GM12865 (cell line): ENCODE results near the gene SOX21.

Experiments
- DNase-seq: peaks from one replicate; pipeline ENCODE4 v3.0.0; 2010; ENCODE audit warnings: low read depth
- H3K4me3 ChIP-seq: 2 replicates; pipeline ENCODE4 v1.5.1; 2011; ENCODE audit warnings: mild to moderate bottlenecking, low read depth, low read length, control low read depth
- TF ChIP-seq, protein P1 (sequence below): IDR thresholded peaks from 2 replicates; pipeline ENCODE4 v1.5.1; 2011; ENCODE audit warnings: low read length, control low read depth, low read depth, inconsistent platforms; ENCODE audit not compliant: insufficient read depth; ENCODE audit errors: missing control alignments

Gene SOX21

DNA sequence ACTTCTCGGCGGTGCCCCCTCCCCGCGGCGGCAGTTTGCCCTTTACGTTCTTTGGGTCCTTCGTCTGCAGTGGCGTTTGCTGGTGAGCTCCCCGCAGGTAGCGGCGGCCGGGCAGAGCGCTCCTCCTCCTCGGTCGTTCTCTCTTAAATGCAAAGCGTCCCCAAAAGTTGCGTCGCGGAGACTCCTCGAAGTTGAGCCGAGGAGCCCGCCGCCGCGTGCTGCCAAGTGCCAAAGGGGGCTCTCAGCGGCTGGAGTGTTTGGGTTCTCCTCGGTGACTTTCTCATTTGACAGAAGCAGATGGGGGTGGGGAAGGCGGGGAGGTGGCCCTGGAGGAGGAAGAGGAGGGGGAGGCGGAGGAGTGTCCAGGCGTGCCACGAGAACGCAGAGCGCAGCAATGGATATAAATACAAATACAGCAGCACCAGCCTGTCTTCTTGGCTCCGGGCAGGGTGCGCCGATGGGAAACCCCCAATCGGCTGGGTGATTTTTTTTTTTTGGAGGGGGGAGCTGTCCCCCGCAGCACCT is at the start of gene SOX21:
TSS of gene SOX21 (minus strand) at position 259 of the 525 bp plus-strand sequence. CDS start 496 bp downstream, outside the sequence.
- TF ChIP-seq, protein P1, sequence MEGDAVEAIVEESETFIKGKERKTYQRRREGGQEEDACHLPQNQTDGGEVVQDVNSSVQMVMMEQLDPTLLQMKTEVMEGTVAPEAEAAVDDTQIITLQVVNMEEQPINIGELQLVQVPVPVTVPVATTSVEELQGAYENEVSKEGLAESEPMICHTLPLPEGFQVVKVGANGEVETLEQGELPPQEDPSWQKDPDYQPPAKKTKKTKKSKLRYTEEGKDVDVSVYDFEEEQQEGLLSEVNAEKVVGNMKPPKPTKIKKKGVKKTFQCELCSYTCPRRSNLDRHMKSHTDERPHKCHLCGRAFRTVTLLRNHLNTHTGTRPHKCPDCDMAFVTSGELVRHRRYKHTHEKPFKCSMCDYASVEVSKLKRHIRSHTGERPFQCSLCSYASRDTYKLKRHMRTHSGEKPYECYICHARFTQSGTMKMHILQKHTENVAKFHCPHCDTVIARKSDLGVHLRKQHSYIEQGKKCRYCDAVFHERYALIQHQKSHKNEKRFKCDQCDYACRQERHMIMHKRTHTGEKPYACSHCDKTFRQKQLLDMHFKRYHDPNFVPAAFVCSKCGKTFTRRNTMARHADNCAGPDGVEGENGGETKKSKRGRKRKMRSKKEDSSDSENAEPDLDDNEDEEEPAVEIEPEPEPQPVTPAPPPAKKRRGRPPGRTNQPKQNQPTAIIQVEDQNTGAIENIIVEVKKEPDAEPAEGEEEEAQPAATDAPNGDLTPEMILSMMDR = no peak
- DNase-seq = no peak
- H3K4me3 ChIP-seq = no peak within 1 kb of the TSS

DNA sequence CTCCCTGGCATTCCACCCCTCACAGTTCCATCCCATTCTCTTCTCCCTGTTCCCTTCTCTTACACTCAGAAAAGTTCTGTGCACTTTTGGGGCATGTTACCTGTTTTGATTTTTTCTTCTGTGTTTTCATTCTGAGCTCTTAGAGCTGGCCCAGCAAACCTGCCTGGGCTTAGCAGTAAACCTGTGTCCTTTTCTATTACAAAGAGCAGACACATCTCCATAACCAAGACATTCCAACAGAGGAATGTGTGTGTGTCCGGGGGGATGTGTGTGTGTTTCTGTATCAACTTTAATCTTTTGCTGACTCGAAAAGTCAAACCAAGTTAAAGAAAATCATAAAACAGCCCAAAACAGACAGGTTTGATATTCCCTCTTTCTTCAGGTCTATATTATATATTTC is 49.1 kb upstream of the SOX21 start:
- no peak for DNase-seq
- TF ChIP-seq, protein P1 = no peak
- no peak overlapping the region for H3K4me3 ChIP-seq

DNA sequence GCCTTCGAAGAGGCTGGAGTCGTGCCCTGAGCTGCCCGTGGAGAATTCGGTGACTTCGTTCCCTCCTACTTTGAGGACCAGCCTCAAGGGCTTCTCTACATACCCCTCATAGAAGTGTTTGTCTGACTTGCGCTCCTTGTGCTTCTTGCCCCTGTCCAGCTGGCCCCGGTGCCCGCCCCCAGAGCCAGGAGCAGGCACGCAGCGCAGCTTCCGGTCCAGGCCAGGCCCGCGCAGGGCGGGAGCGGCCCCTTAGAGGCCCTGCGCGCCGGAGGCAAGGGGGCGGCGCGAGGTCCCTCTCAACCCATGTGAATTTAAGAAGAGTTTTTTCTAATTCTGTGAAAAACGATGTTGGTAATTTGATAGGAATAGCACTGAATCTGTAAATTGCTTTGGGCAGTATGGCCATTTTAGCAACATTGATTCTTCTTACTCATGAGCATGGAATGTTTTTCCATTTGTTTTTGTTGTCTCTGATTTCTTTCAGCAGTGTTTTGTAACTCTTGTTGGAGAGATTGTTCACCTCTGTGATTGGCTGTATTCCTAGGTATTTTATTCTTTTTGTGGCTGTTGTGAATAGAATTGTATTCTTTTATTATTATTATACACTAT is 46.9 kb upstream of the SOX21 start:
- no peak overlapping the region for H3K4me3 ChIP-seq
- no peak for DNase-seq
- TF ChIP-seq, protein P1 = no peak

DNA sequence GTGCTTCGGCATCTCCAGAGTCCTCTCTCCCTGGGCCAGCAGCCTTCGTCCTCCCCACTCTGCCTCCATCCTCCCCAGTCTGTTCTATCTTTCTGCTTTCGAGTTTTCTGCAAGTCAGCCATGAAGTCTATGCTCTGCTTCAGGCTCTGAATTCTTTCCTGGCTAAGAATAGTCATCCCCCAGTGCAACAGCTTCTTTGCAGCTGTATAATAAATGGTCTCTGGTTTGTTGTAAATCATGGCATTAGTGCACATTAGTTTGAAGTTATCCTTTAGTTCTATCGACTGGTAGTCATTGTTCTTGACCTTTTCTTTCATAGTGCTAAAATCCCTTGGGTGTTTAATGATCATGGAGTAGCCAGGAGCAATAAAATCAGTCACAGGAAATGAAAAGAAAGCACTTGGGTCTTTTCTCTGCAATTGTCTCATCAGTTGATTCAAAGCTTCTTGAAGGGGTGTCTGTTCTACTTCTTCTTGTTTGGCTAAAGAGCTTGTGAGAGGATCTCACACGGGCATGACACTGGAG is 46.2 kb upstream of the SOX21 start:
- DNase-seq = no peak
- TF ChIP-seq, protein P1 = no peak
- H3K4me3 ChIP-seq = no peak overlapping the region

DNA sequence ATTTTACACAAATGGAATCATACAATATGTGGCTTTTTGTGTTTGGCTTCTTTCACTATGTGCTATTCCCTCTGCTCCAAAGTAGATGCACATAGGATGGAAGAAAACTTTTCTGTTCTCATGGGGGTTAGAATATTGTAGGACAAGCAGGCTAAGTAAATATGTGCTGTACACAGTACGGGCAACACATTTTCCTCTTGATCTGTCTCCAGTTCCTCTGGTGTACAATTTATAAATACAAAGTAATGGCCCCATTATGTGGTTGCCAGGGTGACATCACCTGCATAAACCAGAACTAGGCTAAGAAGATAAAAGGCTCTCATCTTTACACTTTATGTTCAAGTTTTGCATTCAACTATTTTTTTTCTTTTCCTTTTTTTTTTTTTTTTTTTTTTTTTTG is 41.0 kb upstream of the SOX21 start:
- H3K4me3 ChIP-seq = no peak overlapping the region
- no peak for DNase-seq
- TF ChIP-seq, protein P1 = no peak

DNA sequence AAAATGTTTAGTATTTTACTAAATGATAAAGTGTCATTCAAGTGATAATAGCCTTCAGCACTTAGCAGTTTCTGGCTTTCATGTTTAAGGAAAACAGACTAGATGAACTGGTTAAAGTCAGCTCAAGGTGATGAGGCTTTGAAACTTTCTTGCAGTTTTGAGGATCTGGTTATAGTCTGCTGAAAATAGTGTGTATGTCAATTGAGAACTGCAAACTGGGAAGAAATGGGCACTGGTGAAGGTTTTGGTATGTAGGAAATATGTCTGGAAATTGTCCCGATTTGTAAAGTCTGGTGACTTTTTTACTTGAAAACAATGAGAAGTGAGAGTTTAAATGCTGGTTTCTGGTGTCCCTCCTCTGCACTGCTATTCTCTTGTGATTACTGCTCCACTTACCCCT is 36.8 kb upstream of the SOX21 start:
- TF ChIP-seq, protein P1 = no peak
- H3K4me3 ChIP-seq = no peak overlapping the region
- DNase-seq = no peak

DNA sequence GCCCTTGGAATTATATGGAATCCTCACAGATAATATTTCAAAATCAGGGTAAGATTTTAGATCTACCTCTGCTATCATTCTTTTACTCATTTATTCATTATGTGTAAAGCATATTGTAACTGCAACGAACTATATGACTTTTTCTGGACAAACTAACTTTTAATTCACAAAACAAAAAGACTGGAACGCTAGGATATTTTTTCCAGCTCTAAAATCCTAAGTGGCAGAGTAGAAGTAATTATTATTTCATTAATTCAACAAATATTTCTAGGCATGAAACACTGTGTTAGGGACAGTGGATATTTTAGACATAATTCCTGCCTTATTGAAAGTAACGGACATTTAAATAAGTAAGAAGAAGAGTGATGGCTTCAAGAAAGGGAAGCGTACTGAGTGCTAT is 26.9 kb upstream of the SOX21 start:
- TF ChIP-seq, protein P1 = no peak
- no peak overlapping the region for H3K4me3 ChIP-seq
- no peak for DNase-seq
